Neural cell (in vitro differentiated cells): ENCODE data around the gene PDE9A. TPM values are rescaled to one million over a fixed set of nuclear protein-coding genes. Genes with fewer than 3 reads are reported as not detected.

Experiments used
- H2AFZ ChIP-seq: fragments of 200-600, 300-800 bp; sonication (generic), shearing (Covaris generic); 2 replicates; pipeline ENCODE4 v1.6.0; 2014; ENCODE audit warnings: low read depth, mild to moderate bottlenecking, antibody characterized with exemption, low read length, moderate library complexity
- H3F3A ChIP-seq: fragments of 200-600 bp; shearing (Covaris generic); 2 replicates; pipeline ENCODE4 v1.6.1; 2016; ENCODE audit warnings: mild to moderate bottlenecking, moderate library complexity, mixed read lengths, antibody characterized with exemption, low read length; ENCODE audit not compliant: insufficient read depth, poor library complexity, severe bottlenecking
- H3K27ac ChIP-seq: fragments of 200-600, 300-800 bp; sonication (generic), shearing (Covaris generic); 2 replicates; pipeline ENCODE4 v1.5.1; 2014; ENCODE audit warnings: mild to moderate bottlenecking, low read length, moderate library complexity
- H3K27me3 ChIP-seq: fragments of 300-800, 200-600 bp; sonication (generic), shearing (Covaris generic); 2 replicates; pipeline ENCODE4 v1.6.0; 2014; ENCODE audit warnings: mild to moderate bottlenecking, low read depth, low read length, moderate library complexity; ENCODE audit not compliant: insufficient read depth
- H3K36me3 ChIP-seq: fragments of 300-800, 200-600 bp; sonication (generic), shearing (Covaris generic); 2 replicates; pipeline ENCODE4 v1.5.1; 2014; ENCODE audit warnings: mild to moderate bottlenecking, antibody characterized with exemption, low read length, moderate library complexity; ENCODE audit not compliant: insufficient read depth
- H3K4me2 ChIP-seq: fragments of 300-800, 200-600 bp; sonication (generic), shearing (Covaris generic); 2 replicates; pipeline ENCODE4 v1.6.0; 2014; ENCODE audit warnings: mild to moderate bottlenecking, low read length
- H3K4me3 ChIP-seq: fragments of 300-800, 200-600 bp; sonication (generic), shearing (Covaris generic); 2 replicates; pipeline ENCODE4 v1.5.1; 2014; ENCODE audit warnings: mild to moderate bottlenecking, low read length, moderate library complexity
- H3K79me2 ChIP-seq: fragments of 200-600 bp; shearing (Covaris generic); replicated peaks from 2 replicates; pipeline ENCODE4 v1.6.0; 2014; ENCODE audit warnings: mild to moderate bottlenecking, low read length, moderate library complexity; ENCODE audit not compliant: insufficient read depth
- H3K9ac ChIP-seq: fragments of 300-800, 200-600 bp; sonication (generic), shearing (Covaris generic); 2 replicates; pipeline ENCODE4 v1.6.1; 2016; ENCODE audit warnings: mild to moderate bottlenecking, low read length, mixed read lengths
- H3K9me2 ChIP-seq: fragments of 200-600 bp; shearing (Covaris generic); 2 replicates; pipeline ENCODE4 v1.6.1; 2016; ENCODE audit warnings: mild to moderate bottlenecking, low read length, mixed read lengths; ENCODE audit not compliant: insufficient read depth
- H3K9me3 ChIP-seq: fragments of 200-600, 300-800 bp; sonication (generic), shearing (Covaris generic); 2 replicates; pipeline ENCODE4 v1.6.1; 2016; ENCODE audit warnings: mild to moderate bottlenecking, mixed run types, low read length, moderate library complexity, mixed read lengths
- H4K20me1 ChIP-seq: fragments of 200-600 bp; shearing (Covaris generic); 2 replicates; pipeline ENCODE4 v1.6.1; 2016; ENCODE audit warnings: mild to moderate bottlenecking, mixed run types; ENCODE audit not compliant: insufficient read depth
- EP300 ChIP-seq: fragments of 450-650 bp; conservative IDR thresholded peaks from 2 replicates; pipeline ENCODE4 v1.6.1; 2014; ENCODE audit warnings: antibody characterized with exemption, mild to moderate bottlenecking, moderate library complexity; ENCODE audit not compliant: poor library complexity, severe bottlenecking
- EZH2 ChIP-seq: fragments of 200-600, 300-800 bp; shearing (Covaris generic), sonication (generic); IDR thresholded peaks from 2 replicates; pipeline ENCODE4 v1.6.1; 2014; ENCODE audit warnings: antibody characterized with exemption, low read length, borderline replicate concordance, mild to moderate bottlenecking; ENCODE audit not compliant: insufficient read depth, poor library complexity, severe bottlenecking
- MXI1 ChIP-seq: fragments of 450-650 bp; conservative IDR thresholded peaks from 2 replicates; pipeline ENCODE4 v1.6.1; 2014; ENCODE audit warnings: antibody characterized with exemption, mild to moderate bottlenecking; ENCODE audit not compliant: poor library complexity, severe bottlenecking
- POLR2AphosphoS5 ChIP-seq: IDR thresholded peaks from 2 replicates; pipeline ENCODE4 v1.6.1; 2012
- RAD21 ChIP-seq: fragments of 450-650 bp; conservative IDR thresholded peaks from 2 replicates; pipeline ENCODE4 v1.6.1; 2014; ENCODE audit warnings: antibody characterized with exemption, mild to moderate bottlenecking, moderate library complexity
- SMC3 ChIP-seq: fragments of 450-650 bp; conservative IDR thresholded peaks from 2 replicates; pipeline ENCODE4 v1.6.1; 2014; ENCODE audit warnings: antibody characterized with exemption, mild to moderate bottlenecking, moderate library complexity; ENCODE audit not compliant: poor library complexity
- TAF1 ChIP-seq: IDR thresholded peaks from 2 replicates; pipeline ENCODE4 v1.6.1; 2012; ENCODE audit warnings: low read depth
- polyA plus RNA-seq: library from polyadenylated mRNA; depleted of rRNA; stranded (reverse); fragments of >200 nt; gene quantifications from 2 replicates; pipeline ENCODE4 v1.2.3, GENCODE V29; 2014
- TF ChIP-seq, protein P1 (sequence below): IDR thresholded peaks from 2 replicates; pipeline ENCODE4 v1.6.1; 2012; ENCODE audit warnings: borderline replicate concordance
- TF ChIP-seq, protein P2 (sequence below): fragments of 450-650 bp; IDR thresholded peaks from 2 replicates; pipeline ENCODE4 v1.5.1; 2014; ENCODE audit warnings: antibody characterized with exemption, mild to moderate bottlenecking, moderate library complexity; ENCODE audit not compliant: poor library complexity, severe bottlenecking

Gene PDE9A
- polyA plus RNA-seq, 1 donor from 2014 or later: 32.2 TPM

DNA sequence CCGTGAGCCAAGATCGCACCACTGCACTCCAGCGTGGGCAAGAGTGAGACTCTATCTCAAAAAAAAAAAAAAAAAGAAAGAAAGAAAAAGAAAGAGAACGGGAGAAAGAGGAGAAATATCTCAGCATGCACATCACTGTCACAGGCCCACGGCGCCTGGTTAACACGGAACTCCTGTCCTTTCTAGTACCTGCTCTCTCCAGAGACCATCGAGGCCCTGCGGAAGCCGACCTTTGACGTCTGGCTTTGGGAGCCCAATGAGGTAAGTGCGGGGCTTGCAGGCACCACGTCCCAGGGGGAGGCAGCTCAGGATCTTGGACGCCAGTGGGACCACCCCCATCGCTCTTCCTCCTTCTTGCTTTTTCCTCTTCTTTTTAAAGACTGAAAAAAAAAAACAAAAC is 100.4 kb downstream of the PDE9A start:
- Histone ChIP-seq H4K20me1 (no peaks in the 10 kb centered on the region), H3K27ac (no peak overlapping the region), H3K4me3 (no peak overlapping the region), H3F3A (no peaks in the 10 kb centered on the region), H3K27me3 (no peaks in the 10 kb centered on the region), H3K79me2 (no peaks in the 10 kb centered on the region), H3K36me3 (no peaks in the 10 kb centered on the region), H3K9me2 (no peaks in the 10 kb centered on the region), H3K4me2 (no peak overlapping the region), H2AFZ (no peak overlapping the region), H3K9me3 (no peaks in the 10 kb centered on the region), H3K9ac (no peak overlapping the region)
- TF ChIP-seq POLR2AphosphoS5: no peak
- TF ChIP-seq SMC3: no peak
- no peak for TF ChIP-seq MXI1
- TF ChIP-seq EP300: no peak
- no peak for TF ChIP-seq RAD21
- TF ChIP-seq, protein P1, sequence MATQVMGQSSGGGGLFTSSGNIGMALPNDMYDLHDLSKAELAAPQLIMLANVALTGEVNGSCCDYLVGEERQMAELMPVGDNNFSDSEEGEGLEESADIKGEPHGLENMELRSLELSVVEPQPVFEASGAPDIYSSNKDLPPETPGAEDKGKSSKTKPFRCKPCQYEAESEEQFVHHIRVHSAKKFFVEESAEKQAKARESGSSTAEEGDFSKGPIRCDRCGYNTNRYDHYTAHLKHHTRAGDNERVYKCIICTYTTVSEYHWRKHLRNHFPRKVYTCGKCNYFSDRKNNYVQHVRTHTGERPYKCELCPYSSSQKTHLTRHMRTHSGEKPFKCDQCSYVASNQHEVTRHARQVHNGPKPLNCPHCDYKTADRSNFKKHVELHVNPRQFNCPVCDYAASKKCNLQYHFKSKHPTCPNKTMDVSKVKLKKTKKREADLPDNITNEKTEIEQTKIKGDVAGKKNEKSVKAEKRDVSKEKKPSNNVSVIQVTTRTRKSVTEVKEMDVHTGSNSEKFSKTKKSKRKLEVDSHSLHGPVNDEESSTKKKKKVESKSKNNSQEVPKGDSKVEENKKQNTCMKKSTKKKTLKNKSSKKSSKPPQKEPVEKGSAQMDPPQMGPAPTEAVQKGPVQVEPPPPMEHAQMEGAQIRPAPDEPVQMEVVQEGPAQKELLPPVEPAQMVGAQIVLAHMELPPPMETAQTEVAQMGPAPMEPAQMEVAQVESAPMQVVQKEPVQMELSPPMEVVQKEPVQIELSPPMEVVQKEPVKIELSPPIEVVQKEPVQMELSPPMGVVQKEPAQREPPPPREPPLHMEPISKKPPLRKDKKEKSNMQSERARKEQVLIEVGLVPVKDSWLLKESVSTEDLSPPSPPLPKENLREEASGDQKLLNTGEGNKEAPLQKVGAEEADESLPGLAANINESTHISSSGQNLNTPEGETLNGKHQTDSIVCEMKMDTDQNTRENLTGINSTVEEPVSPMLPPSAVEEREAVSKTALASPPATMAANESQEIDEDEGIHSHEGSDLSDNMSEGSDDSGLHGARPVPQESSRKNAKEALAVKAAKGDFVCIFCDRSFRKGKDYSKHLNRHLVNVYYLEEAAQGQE: no peak
- TF ChIP-seq EZH2: no peak

DNA sequence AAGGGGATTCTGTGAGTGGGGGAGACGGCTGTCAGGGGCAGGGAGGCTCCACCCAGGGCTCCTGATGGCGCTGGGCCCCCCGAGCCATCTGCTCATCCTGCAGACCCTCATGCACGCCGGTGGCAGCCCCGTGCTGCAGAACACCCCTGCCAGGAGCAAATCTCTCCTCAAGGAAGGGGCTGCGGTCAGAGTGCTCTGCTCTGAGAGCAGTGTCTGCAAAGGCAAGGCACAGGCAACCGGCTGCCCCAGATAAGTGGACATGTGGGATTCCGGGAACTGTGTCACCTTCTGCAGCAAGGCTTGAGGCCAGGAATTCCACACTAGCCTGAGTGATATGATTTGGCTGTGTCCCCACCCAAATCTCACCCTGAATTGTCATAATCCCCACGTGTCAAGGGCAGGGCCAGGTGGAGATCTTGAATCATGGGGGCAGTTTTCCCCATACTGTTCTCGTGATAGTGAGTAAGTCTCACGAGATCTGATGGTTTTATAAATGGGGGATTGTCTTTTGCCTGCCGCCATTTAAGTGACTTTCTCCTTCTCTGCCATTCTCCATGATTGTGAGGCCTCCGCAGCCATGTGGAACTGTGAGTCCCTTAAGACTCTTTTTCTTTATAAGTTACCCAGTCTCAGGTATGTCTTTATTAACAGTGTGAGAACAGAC is 101.0 kb downstream of the PDE9A start:
- H3K36me3 ChIP-seq: no peaks in the 10 kb centered on the region
- H3K79me2 ChIP-seq: no peaks in the 10 kb centered on the region
- TF ChIP-seq SMC3 (no peak), MXI1 (no peak), TAF1 (no peak), RAD21 (no peak), EP300 (no peak), POLR2AphosphoS5 (no peak)
- TF ChIP-seq, protein P2, sequence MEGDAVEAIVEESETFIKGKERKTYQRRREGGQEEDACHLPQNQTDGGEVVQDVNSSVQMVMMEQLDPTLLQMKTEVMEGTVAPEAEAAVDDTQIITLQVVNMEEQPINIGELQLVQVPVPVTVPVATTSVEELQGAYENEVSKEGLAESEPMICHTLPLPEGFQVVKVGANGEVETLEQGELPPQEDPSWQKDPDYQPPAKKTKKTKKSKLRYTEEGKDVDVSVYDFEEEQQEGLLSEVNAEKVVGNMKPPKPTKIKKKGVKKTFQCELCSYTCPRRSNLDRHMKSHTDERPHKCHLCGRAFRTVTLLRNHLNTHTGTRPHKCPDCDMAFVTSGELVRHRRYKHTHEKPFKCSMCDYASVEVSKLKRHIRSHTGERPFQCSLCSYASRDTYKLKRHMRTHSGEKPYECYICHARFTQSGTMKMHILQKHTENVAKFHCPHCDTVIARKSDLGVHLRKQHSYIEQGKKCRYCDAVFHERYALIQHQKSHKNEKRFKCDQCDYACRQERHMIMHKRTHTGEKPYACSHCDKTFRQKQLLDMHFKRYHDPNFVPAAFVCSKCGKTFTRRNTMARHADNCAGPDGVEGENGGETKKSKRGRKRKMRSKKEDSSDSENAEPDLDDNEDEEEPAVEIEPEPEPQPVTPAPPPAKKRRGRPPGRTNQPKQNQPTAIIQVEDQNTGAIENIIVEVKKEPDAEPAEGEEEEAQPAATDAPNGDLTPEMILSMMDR: no peak
- H3K9me3 ChIP-seq: no peaks in the 10 kb centered on the region
- no peak overlapping the region for H3K4me3 ChIP-seq
- no peaks in the 10 kb centered on the region for H3K27me3 ChIP-seq
- H3K4me2 ChIP-seq: no peak overlapping the region
- no peaks in the 10 kb centered on the region for H4K20me1 ChIP-seq
- no peak overlapping the region for H3K27ac ChIP-seq
- no peak overlapping the region for H3K9ac ChIP-seq
- no peaks in the 10 kb centered on the region for H3F3A ChIP-seq
- H3K9me2 ChIP-seq: no peaks in the 10 kb centered on the region
- no peak overlapping the region for H2AFZ ChIP-seq
